T-helper 2 cell treated with Interferon-gamma antibody and Interleukin-4, amounts not matched to agents 100 ng/mL and 5 ng/mL, for 36 hours (primary cell): Measurements from ENCODE around the gene KCTD5. TPM values are rescaled to one million over a fixed set of nuclear protein-coding genes. Genes with fewer than 3 reads are reported as not detected.
"Not testable (repeated sequence)": the region's sequence is repeated elsewhere in the genome, so short reads cannot be mapped to it uniquely, and the experiment has no call there.

Experiments
- intact Hi-C: fragments of 100-400 bp; cut with micrococcal nuclease; formaldehyde crosslinking; loops from one replicate; pipeline ENCODE4 v1.15.1; 2023
- total RNA-seq: library from RNA; stranded (reverse); gene quantifications from 2 replicates; pipeline ENCODE4 v1.2.3, GENCODE V29; 2022

The KCTD5 gene
- total RNA-seq, 1 donor from 2014 or later: 37.2 TPM

DNA sequence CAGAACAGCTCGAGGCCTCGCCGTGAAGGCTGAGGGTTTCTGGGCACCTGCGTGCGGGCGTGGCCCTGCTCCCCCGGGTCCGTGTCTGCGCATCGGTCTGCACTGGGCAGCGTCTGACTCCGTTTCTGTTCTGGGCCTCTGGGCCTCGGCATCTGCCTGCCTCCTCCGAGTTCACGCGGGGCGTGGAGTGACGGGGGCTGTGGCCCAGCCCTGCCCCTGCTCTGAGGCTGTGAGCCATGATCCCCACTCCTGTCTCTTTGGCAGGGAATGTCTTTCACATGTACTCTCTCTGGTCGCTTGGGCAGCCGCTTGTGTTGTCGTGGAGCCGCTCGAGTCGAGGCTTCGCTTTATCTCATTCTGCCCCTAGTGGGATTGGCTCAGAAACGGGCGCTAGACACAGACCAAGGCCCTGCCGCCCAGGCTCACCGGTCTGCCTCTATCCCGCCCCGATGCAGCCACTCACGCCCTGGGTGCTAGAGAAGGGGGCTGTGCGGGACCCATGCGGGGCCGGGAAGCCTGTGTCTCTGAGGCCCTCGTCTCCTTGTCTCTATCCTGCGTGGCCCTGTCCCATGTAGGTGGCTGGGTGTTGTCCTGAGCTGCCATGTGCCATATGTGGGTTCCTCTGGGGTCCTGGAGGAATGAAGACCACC is 14.4 kb downstream of the KCTD5 start:
- intact Hi-C loops: not testable (repeated sequence)

DNA sequence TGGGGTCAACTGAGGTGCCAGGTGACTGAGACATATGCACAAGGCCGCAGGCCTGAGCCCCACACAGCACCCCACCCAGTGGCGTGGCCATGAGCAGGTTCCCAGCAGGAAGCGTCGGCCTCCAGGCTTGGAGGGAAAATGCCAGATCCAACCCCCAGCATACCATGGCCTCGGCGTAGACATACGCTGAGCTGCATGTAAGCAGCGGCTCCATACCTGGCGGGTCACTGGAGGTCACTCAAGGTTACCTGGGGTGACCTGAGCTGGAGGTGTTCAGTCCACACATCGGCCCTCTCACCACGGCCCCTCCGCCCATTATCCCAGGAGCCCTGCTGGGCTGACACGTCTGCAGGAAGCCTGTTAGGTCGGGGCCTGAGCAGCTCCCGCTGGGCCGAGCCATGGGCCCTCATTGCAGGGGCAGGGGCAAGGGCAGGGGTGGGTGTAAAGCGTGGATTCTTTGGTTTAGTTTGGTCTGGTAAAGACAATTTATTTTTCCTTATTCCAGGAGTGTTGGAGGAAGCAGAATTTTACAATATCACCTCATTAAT is 15.2 kb downstream of the KCTD5 start:
- intact Hi-C loops: no loop called here

DNA sequence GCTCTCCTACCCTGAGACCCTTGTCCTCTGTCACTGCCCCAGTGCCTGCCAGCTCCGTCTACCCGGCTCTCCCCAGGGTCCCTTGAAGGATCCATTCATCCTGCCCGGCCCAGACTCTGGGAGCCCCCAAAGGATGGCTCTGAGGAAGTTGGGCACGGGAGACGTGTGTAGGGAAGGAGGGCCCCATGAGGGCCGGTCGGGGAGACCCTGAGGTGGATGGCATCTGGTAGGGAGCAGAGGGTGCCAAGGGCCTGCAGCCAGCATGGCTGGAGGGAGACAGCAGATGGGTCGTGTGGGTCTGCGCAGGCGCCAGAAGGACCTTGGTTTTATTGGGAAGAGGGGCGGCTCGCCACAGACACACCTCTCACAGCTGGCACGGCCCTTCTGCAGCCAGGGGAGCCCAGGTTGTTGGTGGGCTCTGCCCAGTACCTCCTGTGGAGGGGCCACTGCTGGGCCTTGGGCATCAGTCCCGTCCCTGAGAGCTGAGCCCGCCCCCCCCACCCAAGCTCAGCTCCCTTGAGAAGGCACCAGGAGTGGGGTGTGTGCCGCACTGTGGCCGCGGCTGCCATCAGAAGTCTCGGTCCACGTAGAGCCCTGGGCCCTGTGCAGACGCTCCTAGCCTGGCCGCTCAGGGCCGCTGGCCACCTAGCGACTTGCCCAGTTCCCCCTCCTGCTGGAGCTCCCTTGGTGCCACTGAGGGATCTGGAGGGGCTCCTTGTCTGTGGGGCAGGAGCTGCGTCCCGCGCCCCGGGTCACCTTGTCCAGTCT is 16.0 kb downstream of the KCTD5 start:
- intact Hi-C loops: no loop called here

DNA sequence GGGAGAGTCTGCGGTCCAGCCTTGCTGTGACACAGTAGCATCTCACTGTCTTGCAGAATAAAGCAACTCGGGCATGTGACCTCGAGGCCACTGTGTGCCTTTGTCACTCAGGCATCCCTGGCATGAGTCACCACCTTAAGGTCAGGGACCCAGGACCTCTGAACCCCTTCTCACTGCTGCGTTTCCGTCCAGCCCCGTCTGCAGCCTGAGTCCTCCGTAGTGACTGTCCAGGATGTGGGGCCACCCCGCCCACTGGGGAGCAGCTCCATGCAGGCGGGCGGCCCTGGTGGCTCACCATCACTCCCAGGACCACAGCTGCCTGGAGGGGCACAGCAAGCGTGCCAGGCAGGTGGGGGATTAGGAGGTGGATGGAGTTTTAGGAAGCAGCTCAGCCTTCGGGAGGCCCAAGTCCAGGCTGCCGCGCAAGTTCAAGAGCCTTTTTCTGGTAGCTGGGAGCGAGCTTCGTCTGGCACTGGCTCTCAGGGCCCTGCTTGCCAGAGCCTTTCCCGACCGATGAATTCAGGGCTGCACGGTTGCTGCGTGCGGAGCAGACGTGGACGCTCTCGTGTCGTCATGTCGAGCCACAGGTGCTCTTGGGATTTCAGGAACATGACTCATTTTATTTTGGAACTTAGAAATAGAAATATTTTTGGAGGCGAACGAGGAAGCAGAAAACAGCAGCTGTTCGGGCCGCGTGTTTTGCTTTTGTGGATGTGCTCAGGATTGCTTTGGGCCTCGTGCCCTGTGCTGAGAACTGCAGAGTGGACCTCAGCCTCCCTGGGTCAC is 16.8 kb downstream of the KCTD5 start:
- intact Hi-C loops: no loop called here

DNA sequence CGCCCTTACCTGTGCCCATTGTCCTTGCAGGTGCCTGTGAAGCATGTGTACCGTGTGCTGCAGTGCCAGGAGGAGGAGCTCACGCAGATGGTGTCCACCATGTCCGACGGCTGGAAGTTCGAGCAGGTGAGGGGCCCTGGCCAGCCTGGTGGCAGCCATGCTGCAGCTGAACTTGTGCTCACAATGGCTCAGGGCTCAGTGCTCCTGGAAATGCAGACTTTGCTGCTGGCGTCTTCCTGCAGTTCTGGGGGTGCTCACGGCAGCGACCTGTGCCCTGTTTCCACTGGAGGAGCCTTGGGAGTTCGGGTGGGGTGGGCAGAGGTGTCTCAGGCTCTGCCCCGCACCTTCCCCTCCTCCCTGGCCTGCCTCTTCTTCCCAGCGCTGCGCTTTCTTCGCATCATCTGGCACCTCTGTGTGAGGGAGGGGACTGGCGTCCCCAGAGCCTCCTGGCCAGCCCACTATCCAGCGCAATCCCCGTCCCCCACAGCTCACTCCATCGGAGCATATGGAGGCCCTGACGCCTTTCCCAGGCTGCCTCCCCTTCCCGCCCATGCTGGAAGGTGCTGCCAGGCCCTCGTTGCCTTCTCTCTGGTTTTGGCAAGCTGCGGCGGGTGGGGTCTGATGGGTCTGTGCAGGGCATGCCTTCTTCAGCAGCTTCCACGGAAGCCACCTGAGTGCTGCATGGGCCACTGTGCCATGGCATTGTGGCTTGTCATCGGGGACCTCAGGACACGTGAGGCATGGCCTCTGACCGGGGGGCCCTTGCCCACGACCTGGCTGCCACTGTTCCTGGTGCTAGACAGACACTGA is 17.7 kb downstream of the KCTD5 start:
- intact Hi-C loops: no loop called here

DNA sequence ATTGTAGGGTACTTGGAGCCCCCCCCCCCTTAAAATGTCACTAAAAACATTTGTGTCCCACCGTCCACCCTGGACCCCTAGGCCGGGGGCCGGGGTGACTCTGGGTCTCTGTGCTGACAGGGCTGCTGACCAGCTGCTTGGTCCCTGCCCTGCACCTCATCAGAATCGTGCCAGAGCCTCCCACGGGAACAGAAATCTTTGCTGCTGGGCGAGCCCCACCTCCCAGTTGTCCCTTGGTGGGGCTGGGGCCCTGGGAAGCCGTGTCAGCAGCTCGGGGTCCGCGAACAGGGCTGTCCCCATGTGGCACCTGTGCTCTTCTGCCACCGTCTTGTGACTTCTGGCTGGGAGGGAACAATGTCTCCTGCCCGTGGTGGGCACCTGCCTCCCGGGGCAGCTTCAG is 18.5 kb downstream of the KCTD5 start:
- intact Hi-C loops: no loop called here

DNA sequence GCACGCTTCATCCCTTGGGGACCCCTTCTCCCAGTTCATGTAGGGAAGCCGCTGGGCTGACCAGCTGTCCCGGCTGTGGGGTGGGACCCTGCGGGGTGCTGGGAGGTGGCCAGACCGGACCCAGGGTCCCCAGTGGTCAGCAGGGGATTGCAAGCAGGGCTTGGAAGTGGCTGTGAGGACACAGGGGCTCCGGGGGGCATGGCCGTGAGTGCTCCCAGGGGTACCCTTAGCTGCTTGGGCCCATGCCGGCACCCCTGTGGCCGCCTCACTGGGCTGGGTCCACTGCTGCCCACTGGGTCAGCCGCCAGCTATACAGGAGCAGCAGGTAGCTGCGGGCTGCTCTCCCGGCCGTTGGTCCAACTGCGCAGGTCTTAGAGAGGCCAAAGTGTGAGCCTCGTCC is 18.9 kb downstream of the KCTD5 start:
- intact Hi-C loops: no loop called here

DNA sequence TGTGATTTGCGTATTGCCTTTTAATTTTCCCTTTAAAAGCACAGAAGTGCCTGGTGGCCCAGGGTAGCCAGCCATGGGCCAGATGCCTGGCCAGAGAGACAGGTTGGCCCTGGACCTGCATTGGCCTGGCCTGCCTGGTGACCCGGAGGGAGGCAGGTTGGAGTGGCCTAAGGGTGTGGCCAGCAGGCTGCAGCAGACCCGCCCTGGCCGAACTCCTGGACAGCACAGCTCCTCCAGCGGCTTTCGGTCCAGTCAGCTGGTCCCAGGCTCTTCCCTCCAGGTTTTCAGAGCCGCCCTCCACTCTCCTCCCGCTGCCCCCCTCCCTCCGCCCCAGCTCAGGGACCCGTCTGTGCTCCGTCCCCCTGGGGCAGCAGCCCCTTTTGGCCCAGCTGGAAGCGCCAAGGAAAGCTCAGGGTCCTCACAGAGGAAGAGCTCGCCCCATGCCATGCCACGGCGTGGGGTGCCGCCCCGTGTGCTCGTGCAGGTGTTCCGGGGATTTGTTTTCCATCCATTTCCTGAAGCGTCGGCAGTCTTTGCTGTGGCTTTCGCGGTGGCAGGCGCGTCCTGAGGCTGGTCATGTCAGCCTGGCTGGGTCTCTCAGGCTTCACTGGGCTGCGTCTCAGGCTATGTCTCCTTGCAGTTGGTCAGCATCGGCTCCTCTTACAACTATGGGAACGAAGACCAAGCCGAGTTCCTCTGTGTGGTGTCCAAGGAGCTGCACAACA is 19.6 kb downstream of the KCTD5 start:
- intact Hi-C loops: no loop called here

DNA sequence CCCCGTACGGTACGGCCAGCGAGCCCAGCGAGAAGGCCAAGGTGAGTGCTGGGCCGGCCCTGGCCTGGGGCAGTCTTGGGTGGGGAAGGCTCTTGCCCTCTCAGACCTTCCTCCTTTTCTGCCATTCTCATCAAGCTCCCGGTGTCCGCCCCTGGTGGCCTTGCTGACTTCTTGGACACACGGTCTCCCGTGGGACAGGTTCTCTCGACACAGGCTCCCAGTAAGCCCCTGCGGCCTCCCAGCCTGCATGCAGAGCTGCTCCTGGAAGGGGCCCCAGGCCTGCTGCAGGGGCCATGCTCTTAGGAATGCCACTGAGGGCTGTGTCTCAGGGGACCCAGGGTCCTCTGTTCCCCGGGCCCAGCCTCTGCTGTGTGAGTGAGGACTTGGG is 20.1 kb downstream of the KCTD5 start:
- intact Hi-C loops: no loop called here

DNA sequence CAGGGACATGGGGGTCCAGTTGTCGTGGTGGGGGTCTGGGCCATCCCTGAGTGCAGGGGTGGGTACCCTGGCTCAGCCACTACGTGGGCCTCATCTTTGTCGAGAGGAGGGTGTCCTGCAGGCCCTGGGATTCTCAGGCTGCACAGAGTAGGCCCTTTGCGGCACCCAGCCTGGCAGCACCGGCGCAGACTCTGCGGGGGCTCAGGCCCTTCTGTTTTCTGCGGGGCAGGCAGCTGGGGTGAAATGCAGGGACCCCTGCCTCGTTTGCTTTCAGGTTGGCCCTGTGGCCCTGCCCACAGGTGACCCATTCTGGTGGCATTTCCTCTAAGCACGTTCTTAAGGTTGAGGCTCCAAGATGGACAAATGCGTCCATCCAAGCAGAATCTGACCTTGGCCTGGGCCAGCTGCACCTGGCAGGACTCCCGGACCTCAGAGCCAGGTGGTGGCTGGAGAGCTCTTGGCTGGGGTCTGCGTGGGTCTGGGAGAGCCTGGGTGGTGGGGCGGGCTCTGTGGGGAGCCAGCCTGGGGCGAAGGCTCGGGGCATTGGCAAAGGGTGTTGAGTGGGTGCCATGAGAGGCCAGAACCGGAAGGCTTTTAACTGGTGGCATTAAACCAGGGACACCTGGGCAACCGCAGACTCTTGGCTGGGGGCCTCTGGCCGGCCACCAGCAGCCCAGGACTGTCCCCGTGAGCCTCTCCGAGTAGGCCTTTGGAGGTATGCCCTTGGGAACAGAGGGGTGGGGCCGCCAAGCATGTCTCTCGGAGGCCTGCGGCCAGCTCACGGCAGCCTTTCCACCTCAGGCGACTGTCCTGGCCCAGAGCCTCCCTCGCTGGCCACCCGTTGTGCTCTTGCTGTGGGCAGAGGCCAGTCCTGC is 20.8 kb downstream of the KCTD5 start:
- intact Hi-C loops: no loop called here

DNA sequence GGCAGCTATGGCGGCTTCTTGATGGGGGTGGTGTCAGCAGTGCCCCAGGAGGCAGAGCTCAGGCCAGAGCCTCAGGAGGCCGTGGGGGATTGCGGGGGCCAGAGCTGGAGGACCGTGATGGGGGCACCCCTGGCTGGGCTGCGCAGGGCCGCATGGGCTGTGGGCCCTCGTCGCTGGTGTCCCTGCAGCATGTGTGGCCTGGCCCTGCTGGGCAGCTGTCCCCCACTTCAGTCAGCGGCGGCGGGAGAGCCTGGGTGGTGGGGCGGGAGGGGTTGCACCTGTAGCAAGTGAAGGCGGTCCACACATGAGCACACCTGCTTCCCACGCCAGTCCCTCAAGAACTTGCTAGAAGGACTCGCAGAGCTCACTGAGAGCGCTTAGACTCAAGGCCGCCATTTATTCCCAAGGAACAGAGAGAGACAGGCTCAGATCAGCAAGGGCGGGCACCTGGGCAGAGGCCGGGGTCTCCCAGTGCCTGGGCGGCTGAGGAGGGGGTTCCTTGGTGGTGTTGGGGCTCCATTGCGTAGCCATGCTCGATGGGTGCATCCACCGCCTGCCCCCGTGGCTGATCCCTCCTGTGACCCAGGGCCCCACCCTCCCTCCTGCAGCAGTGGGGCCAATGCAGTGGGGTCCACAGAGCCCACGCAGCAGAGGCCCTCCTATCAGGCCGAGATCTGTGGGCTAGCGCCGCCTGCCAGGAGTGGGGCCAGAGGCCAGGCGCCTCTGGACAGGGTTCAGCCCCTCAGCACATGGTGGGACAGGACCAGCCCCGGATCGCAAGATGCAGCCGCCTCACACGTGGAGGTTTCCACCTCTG is 22.1 kb downstream of the KCTD5 start:
- intact Hi-C loops: no loop called here

DNA sequence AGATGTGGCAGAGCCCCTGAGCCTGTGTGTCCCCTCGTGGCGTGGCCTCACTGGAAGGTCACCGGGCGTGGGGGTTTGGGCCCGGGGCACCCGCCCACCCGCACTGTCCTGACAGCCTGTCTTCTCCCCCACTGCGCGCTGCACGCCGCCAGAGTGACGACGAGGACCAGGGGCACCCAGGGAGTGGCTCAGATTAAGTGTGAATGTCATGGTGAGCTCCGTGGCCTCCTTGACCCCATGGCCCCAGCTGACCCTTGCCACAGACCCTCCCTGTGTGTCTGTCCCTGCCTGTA is 22.6 kb downstream of the KCTD5 start:
- intact Hi-C loops: no loop called here

DNA sequence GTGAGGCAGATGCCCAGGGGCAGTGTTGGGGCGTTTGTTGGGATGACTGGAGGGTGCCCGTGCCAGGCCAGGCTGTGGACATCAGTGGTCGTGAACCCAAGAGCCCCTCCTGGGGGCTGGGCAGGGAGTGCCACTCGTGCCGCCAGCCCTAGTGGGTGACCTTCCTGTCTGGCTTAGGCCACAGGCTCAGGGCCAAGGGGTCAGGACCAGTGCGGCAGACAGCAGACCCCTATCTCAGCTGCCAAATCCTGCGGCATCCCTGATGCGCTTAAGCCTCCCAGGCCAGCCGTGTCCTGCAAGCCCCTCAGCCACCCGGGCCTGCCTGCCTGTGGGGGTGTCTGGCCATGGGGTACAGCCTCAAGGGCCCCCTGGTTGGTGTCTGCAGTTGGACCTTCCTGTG is 23.0 kb downstream of the KCTD5 start:
- intact Hi-C loops: no loop called here

DNA sequence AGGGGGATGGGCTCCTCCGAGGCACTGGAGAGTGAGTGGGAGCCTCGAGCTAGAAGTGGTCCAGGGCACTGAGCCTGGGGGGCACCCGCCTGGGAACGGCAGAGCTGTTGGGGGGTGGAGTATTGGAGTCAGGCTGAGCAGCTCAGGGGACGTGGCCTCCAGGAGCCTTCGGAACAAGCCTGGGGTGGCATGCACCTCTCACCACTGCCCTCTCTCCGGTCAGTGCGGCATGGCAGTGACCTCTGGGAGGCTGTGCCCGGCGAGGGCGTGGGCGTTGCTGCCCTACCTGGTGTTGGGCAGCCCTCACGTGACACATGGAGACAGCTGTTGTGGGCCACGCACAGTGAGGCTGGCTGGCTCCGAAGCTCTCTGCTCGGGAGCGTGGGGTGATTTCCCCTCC is 23.8 kb downstream of the KCTD5 start:
- intact Hi-C loops: no loop called here

DNA sequence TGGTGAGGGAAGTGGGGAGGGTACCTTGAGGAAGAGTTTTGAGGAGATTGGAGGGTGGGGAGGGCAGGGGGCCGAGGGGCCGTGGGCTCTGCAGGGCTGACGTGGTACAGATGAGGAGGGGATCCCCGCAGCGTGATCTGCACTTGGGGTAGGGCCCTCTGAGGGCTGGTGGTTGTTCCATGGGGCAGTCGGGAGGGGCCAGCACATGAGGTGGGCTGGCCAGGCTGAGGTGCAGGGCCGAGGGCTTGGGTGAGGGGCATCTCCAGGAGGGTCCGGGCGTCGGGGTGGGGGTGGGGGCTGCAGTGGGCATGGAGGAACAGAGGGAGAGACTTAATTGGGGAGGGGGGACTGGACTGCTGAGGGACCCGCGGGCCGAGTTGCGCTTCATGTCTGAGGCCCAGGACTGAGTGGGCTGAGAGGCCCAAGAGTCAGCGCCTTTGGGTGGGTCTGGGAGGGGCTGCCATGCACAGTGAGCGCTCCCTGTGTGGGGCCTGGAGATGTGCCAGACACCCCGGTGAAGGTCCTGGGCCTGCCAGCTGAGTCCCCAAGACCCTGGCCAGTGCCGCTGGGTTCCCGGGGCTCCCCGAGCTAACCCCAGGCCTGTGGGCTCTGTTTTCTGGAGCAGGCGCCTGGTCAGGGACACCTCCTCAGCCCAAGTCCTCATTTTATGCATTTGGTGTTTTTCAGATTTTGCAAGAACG is 24.4 kb downstream of the KCTD5 start:
- intact Hi-C loops: no loop called here

DNA sequence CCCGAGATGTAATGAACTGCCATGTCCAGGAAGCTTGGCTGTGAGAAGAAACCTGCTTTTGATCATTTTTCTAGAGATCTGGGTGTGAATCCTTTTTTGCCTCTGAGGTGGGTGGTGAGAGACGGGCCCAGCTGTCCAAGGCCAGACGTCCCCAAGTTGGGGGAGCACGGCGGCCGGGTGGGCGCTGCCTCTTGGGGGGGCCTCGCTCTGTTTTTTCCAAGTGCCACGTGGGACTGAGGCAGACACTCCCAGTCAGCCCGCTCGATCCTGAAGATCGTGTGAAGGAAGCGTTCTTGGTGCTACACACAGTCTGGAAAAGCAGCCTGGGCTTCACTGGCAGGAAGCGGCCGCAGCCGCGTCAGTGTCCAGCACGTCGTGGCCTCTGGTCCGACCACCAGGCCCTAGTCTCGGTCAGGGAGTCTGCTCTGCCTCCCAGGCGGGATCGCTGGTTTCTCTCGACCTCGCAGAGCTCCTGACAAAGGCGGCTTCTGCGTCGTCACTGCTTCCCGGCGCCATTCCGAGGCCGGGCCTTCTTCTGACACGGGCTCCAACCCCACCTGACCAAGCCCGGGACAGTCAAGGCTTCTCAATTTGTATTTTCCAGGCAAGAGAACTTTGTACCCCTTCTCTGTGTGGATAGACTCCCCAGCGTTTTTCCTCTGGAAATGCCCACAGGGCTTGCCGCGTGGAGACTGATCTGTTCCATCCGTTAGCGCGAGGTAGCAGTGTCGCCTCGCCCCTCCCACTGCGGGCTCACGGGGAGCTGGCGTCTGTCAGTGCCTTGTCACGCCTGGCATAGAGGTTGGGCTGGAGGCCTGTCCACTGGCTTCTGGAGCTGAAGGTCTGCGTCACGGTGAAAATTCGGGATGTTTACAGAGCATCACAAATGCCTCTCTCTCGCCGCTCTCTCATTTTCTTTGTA is 25.3 kb downstream of the KCTD5 start:
- intact Hi-C loops: no loop called here

DNA sequence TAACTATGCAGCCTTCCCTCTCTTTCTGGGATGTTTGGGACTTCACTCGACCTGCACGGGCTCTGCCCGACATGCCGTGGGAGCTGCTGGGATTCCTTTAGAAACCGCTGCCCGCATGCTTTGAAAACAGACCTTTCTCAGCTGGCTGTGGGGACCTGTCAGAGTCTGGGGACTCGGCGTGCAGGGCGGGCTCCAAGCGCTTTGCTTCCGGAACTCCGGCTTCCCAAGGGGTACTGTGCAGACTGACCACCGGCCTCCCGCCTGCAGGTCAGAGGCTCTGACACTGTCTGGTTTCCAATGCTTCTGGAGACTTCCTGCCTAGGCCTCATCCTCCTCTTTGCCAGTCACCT is 25.9 kb downstream of the KCTD5 start:
- intact Hi-C loops: no loop called here
